Fibroblast of lung (primary cell): ENCODE measurements around the gene GMCL2.

ENCODE experiments used
- CTCF ChIP-seq, 2 donors: IDR thresholded peaks in 1 of 2; conservative IDR thresholded peaks in 1 of 2; 1 replicate in 1 of 2; 2 replicates in 1 of 2; pipeline ENCODE4 v1.5.1; 2011 to 2012; ENCODE audit warnings: low read length in 2 of 2, control low read depth in 1 of 2, inconsistent platforms in 1 of 2, low read depth in 1 of 2, mild to moderate bottlenecking in 1 of 2
- EZH2 ChIP-seq: IDR thresholded peaks from 2 replicates; pipeline ENCODE4 v1.5.1; 2012; ENCODE audit warnings: low read length, control low read depth, mild to moderate bottlenecking; ENCODE audit errors: missing control alignments

DNA sequence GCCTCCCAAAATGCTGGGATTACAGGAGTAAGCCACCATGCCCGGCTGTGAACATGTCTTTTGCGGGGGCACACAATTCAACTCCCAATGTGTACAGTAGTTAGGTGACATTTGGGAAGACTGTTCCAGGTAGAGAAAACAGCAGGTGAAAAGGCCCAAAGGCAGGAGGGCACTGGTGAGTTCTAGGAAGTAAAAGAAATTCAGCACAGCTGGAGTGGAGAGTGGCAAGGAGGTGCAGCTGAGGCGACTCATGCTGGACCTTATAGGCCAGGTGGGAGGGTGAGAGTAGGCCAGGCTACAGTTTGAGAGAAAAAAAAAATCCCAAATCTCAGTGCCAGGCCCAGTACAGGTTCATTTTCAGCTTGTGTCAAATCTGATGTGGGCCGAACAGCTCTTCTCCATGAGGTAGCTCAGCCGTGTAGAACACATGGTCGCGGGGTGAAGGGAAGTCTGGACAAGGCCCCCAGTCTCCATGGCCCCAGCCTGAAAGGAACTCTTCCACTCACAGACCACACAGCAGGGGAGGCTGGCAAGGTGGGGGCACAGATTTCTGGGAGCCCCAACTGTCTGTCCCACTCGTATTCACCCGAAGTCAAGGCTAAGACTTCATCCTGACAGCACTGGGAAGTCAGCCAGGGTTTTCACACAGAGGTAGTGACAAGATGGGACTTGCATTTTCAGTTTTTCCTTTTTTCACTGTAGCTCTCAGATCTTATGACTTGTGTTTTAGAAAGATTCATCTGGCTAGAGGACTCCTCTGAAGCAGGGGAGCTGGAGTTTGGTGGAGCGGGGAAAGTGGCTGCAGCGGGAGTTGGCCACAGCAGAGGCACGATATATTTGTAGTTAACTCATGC is 12.6 kb upstream of the GMCL2 start:
- TF ChIP-seq CTCF (conservative IDR thresholded peaks at IDR 0.05 in 1 of 2, IDR thresholded peaks at IDR 0.05 in 1 of 2; ENCODE audit: low read depth in 1 of 2, low read length in 2 of 2): no peak
- TF ChIP-seq EZH2: no peak
